K562 (cell line): ENCODE results near the gene B4GALNT3. TPM values are rescaled to one million over a fixed set of nuclear protein-coding genes. Genes with fewer than 3 reads are reported as not detected.

Source experiments
- ATAC-seq: fragments of 200-7000 bp; cut with Tn5 transposase; 3 replicates; pipeline ENCODE4 v1.9.1; 2020; ENCODE audit warnings: moderate library complexity
- BruUV-seq: library from RNA; stranded (reverse); fragments of 400-500 nt; replicated peaks from 2 replicates; lab custom pipeline; 2021; lab: Mats Ljungman, UMichigan
- CTCF ChIA-PET: fragments of 300-600 bp; formaldehyde crosslinking; extraction: SDS; loops from one replicate; lab custom pipeline; 2021; ENCODE audit warnings: low intra/inter-chr PET ratio; lab: Yijun Ruan, JAX
- POLR2A ChIA-PET: fragments of 300-600, 350-650 bp; sonication (Branson Sonifier 250); formaldehyde crosslinking; extraction: SDS; loops from one replicate; lab custom pipeline; 2021; ENCODE audit warnings: antibody characterized with exemption, inconsistent platforms; lab: Yijun Ruan, JAX
- DNase-seq, 4 experiments: peaks; one replicate each; pipeline versions ENCODE4 v3.0.0 to v3.0.0-alpha.2; 2011 to 2018; ENCODE audit warnings: low spot score in 3 of 4, mixed read lengths in 3 of 4; ENCODE audit errors: extremely low read depth in 1 of 4
- FAIRE-seq: peaks from 2 replicates; lab custom pipeline; 2011; peaks lifted over from hg19 to GRCh38; lab: Jason Lieb, UNC
- H2AFZ ChIP-seq: 2 replicates; pipeline ENCODE4 v1.6.0; 2011; ENCODE audit warnings: low read depth, low read length, control low read depth, inconsistent platforms
- H3K27ac ChIP-seq: fragments of 200-600 bp; 3 replicates; pipeline ENCODE4 v1.8.0; 2011; ENCODE audit warnings: low read depth, mild to moderate bottlenecking, control low read depth, inconsistent platforms, low read length, moderate library complexity, mixed read lengths; ENCODE audit errors: extremely low read depth
- H3K27me3 ChIP-seq, 2 experiments: fragments of 300-600 bp in 1 of 2; 2 replicates in 1 of 2; 3 replicates in 1 of 2; pipeline versions ENCODE4 v1.6.0 to v1.8.0; 2011; ENCODE audit warnings: inconsistent platforms in 2 of 2, low read length in 2 of 2, mild to moderate bottlenecking in 1 of 2, mixed read lengths in 1 of 2, moderate library complexity in 1 of 2; ENCODE audit not compliant: control insufficient read depth in 2 of 2, insufficient read depth in 2 of 2
- H3K36me3 ChIP-seq: fragments of 300-600 bp; 3 replicates; pipeline ENCODE4 v1.8.0; 2011; ENCODE audit warnings: mild to moderate bottlenecking, low read length, inconsistent platforms; ENCODE audit not compliant: control insufficient read depth, insufficient read depth
- H3K4me1 ChIP-seq, 2 experiments: fragments of 200-600 bp in 1 of 2; replicated peaks in 1 of 2; 2 replicates in 1 of 2; 3 replicates in 1 of 2; pipeline versions ENCODE4 v1.5.1 to v1.8.0; 2011; ENCODE audit warnings: inconsistent platforms in 2 of 2, low read length in 2 of 2, mild to moderate bottlenecking in 1 of 2, mixed read lengths in 1 of 2, moderate library complexity in 1 of 2; ENCODE audit not compliant: control insufficient read depth in 2 of 2, insufficient read depth in 2 of 2
- H3K4me2 ChIP-seq: 2 replicates; pipeline ENCODE4 v1.6.1; 2011; ENCODE audit warnings: low read length, control low read depth, inconsistent platforms, mixed read lengths; ENCODE audit not compliant: insufficient read depth
- H3K4me3 ChIP-seq: fragments of 200-600 bp; sonication (generic), shearing (Covaris generic); 2 replicates; pipeline ENCODE4 v1.5.1; 2016; ENCODE audit warnings: control low read depth, inconsistent platforms
- H3K79me2 ChIP-seq: fragments of 200-600 bp; 3 replicates; pipeline ENCODE4 v1.8.0; 2011; ENCODE audit warnings: low read length, inconsistent platforms; ENCODE audit not compliant: control insufficient read depth, insufficient read depth
- H3K9ac ChIP-seq, 2 experiments: 2 replicates each; pipeline versions ENCODE4 v1.6.0 to v1.6.1; 2011; ENCODE audit warnings: low read depth in 2 of 2, low read length in 2 of 2, control low read depth in 1 of 2, inconsistent platforms in 1 of 2, mild to moderate bottlenecking in 1 of 2, mixed read lengths in 1 of 2; ENCODE audit not compliant: insufficient read depth in 1 of 2
- H3K9me1 ChIP-seq: one replicate; pipeline ENCODE4 v1.6.0; 2011; ENCODE audit warnings: inconsistent platforms, mild to moderate bottlenecking, low read length, moderate library complexity; ENCODE audit not compliant: control insufficient read depth, insufficient read depth
- H3K9me3 ChIP-seq: replicated peaks from 2 replicates; pipeline ENCODE4 v1.5.1; 2011; ENCODE audit warnings: low read depth, low read length, inconsistent platforms; ENCODE audit not compliant: control insufficient read depth, insufficient read depth
- H4K20me1 ChIP-seq: replicated peaks from 2 replicates; pipeline ENCODE4 v1.6.1; 2011; ENCODE audit warnings: low read length, inconsistent platforms, mixed read lengths; ENCODE audit not compliant: control insufficient read depth, insufficient read depth
- EZH2 ChIP-seq: IDR thresholded peaks from 2 replicates; pipeline ENCODE4 v1.6.1; 2012; ENCODE audit warnings: low read depth, mild to moderate bottlenecking, inconsistent platforms, low read length, borderline replicate concordance
- ZNF354B ChIP-seq: fragments of 250-450 bp; sonication (Bioruptor Pico); IDR thresholded peaks from 2 replicates; pipeline ENCODE4 v1.4.0; 2020
- WGBS: fragments of 100-300 bp; shearing (Covaris generic); methylation state at CpG from one replicate; pipeline ENCODE4 v1.1.6; 2016; ENCODE audit warnings: low coverage, mixed read lengths; ENCODE audit not compliant: insufficient coverage; ENCODE audit errors: missing lambda C conversion rate; 5-methylcytosine and 5-hydroxymethylcytosine counted together
- in situ Hi-C: fragments of 300-500 bp; cut with MboI; formaldehyde crosslinking; loops from 4 replicates; pipeline ENCODE4 v1.15.0; 2018; ENCODE audit warnings: inconsistent platforms, mixed read lengths
- intact Hi-C: fragments of 100-400 bp; cut with micrococcal nuclease; formaldehyde crosslinking; loops from 2 replicates; pipeline ENCODE4 v1.14.2; 2022
- polyA plus RNA-seq, 8 experiments: library from polyadenylated mRNA; depleted of rRNA in 4 of 8; stranded (reverse) in 5 of 8; unstranded in 3 of 8; fragments of >200 nt; fragmentation: Nextera tagmentation in 2 of 8; fragmentation: Illumina TruSeq in 1 of 8; extraction: Ambion mirVana in 2 of 8; extraction: Trizol in 1 of 8; gene quantifications; 2 replicates each; pipeline versions ENCODE4 v1.2.1 to v1.2.3, GENCODE V29; 2011 to 2014; ENCODE audit warnings: inconsistent platforms in 1 of 8, missing spikeins in 1 of 8
- total RNA-seq, 7 experiments: library from RNA; depleted of rRNA in 6 of 7; stranded (reverse); fragments of >200 nt in 6 of 7; fragmentation: Illumina TruSeq in 2 of 7; extraction: Trizol in 2 of 7; gene quantifications; 2 replicates each; pipeline versions ENCODE4 v1.2.1 to v1.2.3, GENCODE V29; 2011 to 2021; ENCODE audit warnings: low replicate concordance in 1 of 7
- TF ChIP-seq, protein P1 (sequence below): fragments of 450-650 bp; formaldehyde crosslinking; IDR thresholded peaks from 2 replicates; pipeline ENCODE4 v1.4.0; 2020; ENCODE audit warnings: mild to moderate bottlenecking

The B4GALNT3 gene
- total and polyA plus RNA-seq, 9 of the 15 experiments (the other 6 are each of a cell fraction or from before 2014, with no cell fraction given), result 0.04 to 0.36 (median 0.10) TPM; not detected in 6

GRCh38 chr12:460261-461230 lies 807 bp downstream of the B4GALNT3 start:
- FAIRE-seq (no peak), DNase-seq (peak in 2 of 4 experiments; percentile 31 to 39), ATAC-seq (no peak; the same call in 2 of the 3 replicates)
- intact Hi-C loops (no loop called here), in situ Hi-C loops (no loop called here)
- 30% methylated on average over 43 of the region's 109 CpGs for WGBS
- no peaks in the 10 kb centered on the region for H3K9me3 ChIP-seq
- H4K20me1 ChIP-seq, result peaks cover 4% of the 10 kb centered on the region; the same call in 1 of the 2 replicates
- TF ChIP-seq EZH2 (no peak), ZNF354B (CRISPR knock-in tag) (no peak)
- TF ChIP-seq, protein P1, sequence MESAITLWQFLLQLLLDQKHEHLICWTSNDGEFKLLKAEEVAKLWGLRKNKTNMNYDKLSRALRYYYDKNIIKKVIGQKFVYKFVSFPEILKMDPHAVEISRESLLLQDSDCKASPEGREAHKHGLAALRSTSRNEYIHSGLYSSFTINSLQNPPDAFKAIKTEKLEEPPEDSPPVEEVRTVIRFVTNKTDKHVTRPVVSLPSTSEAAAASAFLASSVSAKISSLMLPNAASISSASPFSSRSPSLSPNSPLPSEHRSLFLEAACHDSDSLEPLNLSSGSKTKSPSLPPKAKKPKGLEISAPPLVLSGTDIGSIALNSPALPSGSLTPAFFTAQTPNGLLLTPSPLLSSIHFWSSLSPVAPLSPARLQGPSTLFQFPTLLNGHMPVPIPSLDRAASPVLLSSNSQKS, result no peak
- peaks cover 16 to 39% of the 10 kb centered on the region in 2 experiments for H3K27me3 ChIP-seq
- peaks cover 0 to 16% of the 10 kb centered on the region in 2 experiments; a peak in 2 of 5 replicates for H3K4me1 ChIP-seq
- H3K79me2 ChIP-seq, result no peaks in the 10 kb centered on the region
- peak overlapping the region; percentile 32; the same call in 1 of the 2 replicates for H3K4me2 ChIP-seq
- no TSS peak for BruUV-seq
- H2AFZ ChIP-seq, result no peak overlapping the region
- no peaks in the 10 kb centered on the region for H3K36me3 ChIP-seq
- POLR2A ChIA-PET, result no interaction called here
- H3K27ac ChIP-seq, result no peak overlapping the region
- H3K9ac ChIP-seq, result peak overlapping the region in 1 of 2 experiments; percentile 64; a peak in 1 of 4 replicates
- CTCF ChIA-PET, result no interaction called here
- H3K9me1 ChIP-seq, result no peaks in the 10 kb centered on the region
- no peak overlapping the region for H3K4me3 ChIP-seq
